Epidermal melanocyte (primary cell): ENCODE data around the gene RIPOR1.
A peak's percentile ranks its signal among the peaks of the same experiment; 100 is the strongest.

Experiments
- DNase-seq: peaks from one replicate; pipeline ENCODE4 v3.0.0; 2011; ENCODE audit warnings: low spot score; ENCODE audit not compliant: insufficient read length

Gene RIPOR1

DNA sequence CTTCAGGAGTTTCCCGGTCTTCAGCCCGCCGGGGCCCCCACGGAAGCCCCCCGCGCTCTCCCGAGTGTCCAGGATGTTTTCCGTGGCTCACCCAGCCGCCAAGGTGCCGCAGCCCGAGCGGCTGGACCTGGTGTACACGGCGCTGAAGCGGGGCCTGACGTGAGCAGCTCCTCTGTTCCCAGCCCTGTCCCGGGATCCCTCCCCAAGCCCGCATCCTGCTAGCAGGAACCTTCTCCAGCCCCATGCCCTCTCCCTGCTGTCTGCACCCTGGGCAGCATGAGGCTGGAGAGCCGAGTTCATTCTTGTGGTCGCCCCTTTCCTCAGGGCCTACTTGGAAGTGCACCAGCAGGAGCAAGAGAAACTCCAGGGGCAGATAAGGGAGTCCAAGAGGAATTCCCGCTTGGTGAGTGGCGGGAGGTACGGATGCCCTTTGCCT is 10.1 kb downstream of the RIPOR1 start:
- DNase-seq, result peak; percentile 32

DNA sequence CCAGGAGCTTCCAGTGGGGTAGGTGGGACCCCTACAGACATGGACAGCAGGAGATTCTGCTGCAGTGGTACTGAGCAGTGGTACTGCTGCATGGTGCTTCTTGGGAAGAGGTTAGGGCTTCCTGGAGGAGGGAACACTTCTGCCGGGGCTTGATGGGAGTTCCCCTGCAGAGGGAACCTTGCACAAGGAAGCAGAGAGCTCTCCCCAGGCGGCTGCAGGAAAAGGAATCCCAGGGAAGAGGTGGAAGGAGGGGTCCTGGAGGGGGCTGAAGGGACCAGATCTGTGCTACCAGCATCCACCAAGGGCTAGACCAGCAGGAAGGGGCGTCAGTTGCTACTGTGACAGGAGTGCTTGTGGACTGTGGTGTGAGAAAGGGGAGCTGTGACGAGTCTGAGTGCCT is 10.6 kb downstream of the RIPOR1 start:
- peak; percentile 22 for DNase-seq

DNA sequence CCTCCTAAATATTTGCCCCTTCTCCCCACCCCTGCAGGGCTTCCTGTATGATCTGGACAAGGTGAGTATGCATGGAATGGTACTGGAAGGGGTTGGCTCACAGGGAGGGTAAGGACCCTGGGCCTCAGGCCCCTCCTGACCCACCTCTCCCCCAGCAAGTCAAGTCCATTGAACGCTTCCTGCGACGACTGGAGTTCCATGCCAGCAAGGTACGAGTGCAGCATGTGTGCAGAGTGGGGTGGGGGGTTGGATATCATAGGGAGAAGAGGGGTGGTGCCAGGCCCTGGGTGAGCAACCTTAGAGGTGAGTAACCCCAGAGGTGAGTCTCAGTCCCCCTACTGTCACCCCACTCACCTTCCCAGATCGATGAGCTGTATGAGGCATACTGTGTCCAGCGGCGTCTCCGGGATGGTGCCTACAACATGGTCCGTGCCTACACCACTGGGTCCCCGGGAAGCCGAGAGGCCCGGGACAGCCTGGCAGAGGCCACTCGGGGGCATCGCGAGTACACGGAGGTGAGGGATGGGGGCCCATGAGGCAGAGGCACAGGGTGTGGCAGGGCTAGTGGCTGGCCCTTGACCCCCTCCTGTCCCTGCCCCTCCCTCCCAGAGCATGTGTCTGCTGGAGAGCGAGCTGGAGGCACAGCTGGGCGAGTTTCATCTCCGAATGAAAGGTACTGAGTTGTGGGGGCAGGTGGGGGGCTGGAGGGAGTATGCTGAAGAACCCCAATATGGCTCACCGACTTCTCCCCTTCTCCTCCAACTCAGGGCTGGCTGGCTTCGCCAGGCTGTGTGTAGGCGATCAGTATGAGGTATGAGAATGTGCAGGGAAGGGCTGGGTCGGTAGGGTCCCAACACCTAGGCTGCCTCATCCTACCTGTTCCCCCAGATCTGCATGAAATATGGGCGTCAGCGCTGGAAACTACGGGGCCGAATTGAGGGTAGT is 11.3 kb downstream of the RIPOR1 start:
- peak; percentile 13 for DNase-seq

DNA sequence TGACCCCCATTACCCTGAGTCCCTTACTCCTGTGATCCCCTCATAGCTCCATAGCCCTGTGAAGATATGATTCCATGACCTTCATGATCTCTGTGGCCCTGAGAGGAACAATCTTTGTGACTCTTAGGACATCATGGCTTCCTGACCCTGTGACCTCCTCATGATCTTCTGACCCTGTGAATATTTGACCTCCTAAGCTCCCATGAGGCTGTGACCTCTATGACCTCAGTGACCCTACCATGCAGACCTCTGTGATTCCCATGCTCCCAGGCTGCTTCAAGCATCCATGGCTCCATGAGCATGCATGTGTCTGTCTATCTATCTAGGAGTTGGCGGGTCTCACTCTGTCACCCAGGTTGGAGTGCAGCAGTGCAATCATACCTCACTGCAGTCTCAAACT is 12.1 kb downstream of the RIPOR1 start:
- DNase-seq, result peak; percentile 13

DNA sequence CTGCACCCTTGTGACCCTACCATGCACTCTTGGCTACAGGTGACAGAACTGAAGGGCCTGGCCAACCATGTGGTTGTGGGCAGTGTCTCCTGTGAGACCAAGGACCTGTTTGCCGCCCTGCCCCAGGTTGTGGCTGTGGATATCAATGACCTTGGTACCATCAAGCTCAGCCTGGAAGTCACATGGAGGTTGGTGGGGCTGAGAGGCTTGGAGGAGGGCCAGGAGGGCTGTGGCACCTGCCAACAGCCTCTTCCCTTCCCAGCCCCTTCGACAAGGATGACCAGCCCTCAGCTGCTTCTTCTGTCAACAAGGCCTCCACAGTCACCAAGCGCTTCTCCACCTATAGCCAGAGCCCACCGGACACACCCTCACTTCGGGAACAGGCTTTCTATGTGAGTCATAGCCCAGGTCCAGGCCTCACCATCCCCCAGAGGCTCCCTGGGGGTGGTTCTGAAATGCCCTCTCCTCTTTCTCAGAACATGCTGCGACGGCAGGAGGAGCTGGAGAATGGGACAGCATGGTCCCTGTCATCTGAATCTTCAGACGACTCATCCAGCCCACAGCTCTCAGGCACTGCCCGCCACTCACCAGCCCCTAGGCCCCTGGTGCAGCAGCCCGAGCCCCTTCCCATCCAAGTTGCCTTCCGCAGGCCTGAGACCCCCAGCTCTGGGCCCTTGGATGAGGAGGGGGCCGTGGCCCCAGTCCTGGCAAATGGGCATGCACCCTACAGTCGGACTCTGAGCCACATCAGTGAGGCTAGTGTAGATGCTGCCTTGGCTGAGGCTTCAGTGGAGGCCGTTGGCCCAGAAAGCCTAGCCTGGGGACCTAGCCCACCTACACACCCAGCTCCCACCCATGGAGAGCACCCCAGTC is 13.0 kb downstream of the RIPOR1 start:
- DNase-seq, result peak; percentile 3

DNA sequence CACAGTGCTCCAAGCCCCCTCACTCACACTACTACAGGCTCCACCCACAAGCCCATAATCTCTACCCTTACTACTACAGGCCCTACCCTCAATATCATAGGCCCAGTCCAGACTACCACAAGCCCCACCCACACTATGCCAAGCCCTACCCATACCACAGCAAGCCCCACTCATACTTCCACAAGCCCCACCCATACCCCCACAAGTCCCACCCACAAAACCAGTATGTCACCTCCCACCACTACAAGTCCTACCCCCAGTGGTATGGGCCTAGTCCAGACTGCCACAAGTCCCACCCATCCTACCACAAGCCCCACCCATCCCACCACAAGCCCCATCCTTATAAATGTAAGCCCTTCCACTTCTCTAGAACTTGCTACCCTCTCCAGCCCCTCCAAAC is 13.8 kb downstream of the RIPOR1 start:
- peak; percentile 77 for DNase-seq

DNA sequence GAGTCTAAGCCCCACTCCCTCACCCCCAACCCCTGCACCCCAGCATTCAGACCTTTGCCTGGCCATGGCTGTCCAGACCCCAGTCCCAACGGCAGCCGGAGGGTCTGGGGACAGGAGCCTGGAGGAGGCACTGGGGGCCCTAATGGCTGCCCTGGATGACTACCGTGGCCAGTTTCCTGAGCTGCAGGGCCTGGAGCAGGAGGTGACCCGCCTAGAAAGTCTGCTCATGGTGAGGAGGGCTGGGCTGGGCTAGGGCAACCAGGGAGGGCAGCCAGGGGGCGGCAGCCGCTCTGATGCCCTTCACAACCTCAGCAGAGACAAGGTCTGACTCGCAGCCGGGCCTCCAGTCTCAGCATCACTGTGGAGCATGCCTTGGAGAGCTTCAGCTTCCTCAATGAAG is 14.4 kb downstream of the RIPOR1 start:
- DNase-seq, result peak; percentile 13

DNA sequence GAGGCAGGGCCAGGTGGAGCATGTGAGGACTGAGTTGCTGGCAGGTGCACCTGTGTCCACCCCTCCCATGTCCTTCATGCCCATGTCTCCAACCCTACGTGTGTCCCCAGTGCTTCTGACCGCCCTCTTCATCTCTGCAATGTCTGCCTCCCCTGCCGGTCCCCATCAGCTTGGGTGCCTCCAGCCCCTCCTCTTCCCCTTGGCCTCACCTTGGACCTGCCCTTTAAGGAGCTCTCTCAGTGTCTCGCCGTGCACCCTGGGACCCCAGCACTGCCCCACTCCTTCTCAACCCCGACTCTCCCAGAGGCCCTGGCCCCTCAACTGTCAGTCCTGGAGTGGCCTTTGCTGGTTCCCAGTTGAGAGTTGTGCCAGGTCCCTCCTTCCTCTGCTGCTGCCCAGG is 15.0 kb downstream of the RIPOR1 start:
- DNase-seq, result peak; percentile 9

DNA sequence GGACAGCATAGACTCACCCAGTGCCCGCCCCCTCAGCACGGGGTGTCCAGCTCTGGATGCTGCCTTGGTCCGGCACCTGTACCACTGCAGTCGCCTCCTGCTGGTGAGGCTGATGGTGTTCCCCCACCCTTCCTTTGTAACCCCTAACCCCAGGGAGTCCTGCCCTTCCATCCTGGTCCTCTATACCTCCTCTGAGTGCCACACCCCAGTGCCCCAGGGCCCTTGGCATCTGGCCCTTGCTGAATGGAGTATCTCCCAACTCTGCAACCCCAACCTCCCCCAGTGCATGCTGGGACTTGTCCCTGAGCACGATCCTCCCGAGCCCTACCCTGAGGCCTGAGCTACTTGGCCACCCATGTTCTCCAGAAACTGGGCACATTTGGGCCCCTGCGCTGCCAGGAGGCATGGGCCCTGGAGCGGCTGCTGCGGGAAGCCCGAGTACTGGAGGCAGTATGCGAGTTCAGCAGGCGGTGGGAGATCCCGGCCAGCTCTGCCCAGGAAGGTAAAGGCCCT is 15.8 kb downstream of the RIPOR1 start:
- DNase-seq, result peak; percentile 13

DNA sequence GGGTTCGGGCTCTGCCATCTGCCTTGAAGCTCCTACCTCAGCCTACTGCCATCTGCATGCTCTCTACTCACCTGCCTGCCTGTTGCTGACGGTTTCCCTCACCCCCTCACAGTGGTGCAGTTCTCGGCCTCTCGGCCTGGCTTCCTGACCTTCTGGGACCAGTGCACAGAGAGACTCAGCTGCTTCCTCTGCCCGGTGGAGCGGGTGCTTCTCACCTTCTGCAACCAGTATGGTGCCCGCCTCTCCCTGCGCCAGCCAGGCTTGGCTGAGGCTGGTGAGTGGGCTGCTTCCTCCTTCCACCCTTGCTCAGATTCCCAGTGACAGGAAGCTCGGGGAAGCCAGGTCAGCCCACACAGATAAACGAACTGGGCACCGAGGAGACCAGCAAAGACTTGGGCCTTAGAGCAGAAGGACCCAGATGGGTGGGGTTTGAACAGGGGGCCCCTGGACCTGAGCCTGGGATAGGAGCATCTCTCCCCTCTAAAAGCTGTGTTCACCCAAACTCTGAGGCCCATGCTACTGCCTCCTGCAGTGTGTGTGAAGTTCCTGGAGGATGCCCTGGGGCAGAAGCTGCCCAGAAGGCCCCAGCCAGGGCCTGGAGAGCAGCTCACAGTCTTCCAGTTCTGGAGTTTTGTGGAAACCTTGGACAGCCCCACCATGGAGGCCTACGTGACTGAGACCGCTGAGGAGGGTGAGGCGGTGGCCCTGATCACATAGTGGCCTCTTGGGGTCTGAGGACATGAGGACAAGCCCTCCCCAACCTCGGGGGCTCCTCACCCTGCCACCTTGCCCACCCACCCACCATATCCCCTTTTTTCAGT is 16.4 kb downstream of the RIPOR1 start:
- peak; percentile 4 for DNase-seq

DNA sequence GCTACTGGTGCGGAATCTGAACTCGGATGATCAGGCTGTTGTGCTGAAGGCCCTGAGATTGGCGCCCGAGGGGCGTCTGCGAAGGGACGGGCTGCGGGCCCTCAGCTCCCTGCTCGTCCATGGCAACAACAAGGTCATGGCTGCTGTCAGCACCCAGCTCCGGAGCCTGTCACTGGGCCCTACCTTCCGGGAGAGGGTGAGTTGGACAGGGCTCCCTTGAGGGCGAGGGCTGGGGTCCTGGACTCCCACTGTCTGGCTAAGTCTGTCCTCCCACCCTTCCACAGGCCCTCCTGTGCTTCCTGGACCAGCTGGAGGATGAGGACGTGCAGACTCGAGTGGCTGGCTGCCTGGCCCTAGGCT is 17.0 kb downstream of the RIPOR1 start:
- no peak for DNase-seq

DNA sequence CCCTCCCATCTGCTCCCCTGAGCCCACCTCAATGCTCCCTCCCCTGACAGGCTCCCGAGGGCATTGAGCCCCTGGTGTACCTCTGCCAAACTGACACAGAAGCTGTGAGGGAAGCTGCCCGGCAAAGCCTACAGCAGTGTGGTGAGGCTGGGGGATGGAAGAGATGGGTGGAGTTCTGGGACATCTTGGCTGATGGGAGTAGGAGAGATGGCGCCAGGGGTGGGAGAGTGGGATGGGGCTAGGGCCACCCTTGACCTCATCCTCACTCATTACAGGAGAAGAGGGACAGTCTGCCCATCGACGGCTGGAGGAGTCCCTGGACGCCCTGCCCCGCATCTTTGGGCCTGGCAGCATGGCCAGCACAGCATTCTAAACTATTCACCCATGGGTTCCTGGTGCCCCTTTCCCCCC is 17.5 kb downstream of the RIPOR1 start:
- peak; percentile 9 for DNase-seq

DNA sequence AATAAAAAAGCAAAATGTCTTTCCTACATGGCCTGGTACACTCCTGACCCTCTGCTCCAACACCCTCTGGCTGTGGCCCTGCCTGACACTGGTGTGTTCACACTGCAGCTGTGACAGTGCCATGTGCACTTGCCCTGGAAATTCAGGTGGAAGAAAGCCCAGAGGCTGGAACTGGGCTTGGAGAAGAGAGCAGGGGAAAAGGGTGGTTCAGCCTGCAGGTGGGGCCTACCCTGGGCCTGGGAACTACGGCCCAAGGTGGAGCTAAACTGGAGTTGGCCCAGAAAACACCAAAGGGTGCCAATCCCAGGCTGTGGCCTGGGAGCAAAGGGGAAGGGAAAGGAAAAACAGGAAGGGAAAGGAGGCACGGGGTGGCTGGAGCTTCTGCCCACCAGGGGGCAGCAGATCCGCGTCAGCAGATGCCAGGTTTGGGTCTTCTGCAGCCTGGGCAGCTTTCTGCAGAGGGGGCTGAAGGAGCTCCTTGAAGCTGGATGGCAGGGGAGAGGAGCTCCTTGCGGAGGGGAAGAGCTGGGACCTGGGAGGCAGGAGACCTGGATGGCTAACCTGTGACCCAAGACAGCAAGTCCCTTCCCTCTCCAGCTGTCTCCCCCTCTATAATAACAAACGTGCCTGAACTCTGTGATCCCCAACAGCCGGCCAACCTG is 18.3 kb downstream of the RIPOR1 start:
- peak; percentile 80 for DNase-seq

DNA sequence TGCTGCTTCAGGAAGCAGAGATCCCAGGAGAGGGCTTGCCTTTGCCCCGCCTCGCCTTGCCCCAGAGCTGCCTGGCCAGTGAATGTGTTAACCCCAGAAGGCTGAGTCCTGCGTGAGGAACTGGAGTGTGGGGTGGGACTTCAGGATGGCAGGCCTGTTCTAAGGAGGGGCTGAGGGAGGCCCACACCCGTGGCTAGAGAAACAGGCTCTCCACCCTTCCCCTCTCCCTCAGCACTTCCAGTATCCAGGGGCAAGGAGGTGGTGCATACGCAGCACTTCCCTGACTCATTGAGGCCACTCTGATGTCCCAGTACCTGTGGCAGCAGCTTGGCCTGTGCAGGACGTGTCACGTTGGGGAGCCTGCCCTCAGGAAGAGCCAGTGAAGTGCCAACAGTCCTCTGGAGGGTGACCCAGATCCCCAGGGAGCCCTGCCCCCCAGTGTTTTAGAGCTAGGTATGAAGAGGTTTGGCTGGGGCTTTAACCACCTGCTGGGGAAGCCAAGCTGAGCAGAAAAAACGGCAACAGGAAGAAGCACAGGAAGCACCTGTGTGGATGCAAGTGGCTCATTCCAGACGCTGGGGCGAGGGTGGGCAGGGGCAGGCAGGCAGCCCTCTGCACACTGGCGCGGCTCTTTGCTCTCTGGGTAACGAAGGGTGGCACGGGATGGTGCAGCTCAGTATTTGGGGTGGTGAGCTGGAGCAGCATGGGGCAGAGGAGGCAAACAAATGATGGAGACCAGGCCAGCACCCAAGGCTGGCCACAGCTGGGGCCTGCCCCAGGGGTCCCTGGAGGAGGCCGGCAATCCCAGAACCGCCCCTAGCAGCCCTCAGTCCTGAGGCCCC is 19.0 kb downstream of the RIPOR1 start:
- DNase-seq, result no peak

DNA sequence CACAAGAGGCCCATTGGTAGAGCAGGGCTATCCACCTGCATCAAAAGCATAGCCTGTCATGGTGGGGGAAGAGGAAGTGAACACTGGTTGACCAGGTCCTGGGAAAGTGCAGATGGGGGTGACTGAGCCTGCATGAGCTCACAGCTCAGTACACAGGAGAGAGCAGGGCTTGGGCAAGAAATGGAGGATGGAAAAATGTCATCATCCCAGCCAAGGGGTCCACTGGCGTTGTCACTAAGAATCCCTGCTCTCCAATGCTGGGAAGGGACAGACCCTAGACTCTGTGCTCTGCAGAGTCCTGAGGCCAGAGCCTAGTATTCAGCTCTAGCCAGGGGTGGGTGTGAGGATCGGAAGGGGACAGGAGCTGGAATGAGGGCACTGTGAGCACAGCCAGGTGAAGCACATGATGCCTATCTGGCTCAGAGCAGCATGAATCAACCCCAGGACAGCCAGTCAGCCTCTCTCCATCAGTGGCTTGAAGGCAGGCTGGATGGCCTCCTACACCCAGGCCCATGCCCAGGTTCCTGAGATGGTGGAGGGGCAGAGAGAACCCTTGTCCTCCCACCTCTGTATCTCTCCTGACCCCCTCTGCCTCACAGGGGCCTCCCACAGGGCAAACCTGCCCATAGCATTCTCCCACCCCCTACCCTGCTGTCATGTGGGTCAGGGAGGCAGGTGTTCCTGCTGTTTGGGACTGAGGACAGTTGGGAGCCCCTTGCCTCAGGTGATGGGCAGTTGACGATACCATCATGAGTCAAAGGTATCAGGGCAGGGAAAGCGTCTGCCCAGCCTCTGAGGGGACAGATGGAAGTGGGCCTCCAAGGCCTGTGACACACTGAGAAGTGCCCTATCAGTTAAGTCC is 19.9 kb downstream of the RIPOR1 start:
- DNase-seq, result no peak

DNA sequence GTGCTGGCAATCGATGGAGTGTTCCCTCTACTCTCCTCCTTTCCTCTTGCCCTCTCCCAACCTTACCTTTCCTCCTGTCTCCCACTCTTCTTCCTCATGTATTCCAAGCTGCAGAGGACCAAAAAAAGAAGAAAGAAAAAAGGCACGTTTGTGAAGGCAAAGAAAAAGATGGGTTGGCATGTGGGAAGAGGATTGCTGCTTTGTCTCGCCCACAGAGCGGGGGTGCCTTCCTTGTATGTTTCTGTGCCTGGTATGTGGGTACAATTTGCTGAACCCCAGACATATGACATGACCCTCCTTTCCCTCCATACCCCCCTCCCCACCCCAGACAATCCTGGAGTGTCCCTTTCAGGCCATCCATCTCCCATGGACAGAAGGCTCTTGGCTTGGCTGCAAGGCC is 20.6 kb downstream of the RIPOR1 start:
- DNase-seq, result no peak

DNA sequence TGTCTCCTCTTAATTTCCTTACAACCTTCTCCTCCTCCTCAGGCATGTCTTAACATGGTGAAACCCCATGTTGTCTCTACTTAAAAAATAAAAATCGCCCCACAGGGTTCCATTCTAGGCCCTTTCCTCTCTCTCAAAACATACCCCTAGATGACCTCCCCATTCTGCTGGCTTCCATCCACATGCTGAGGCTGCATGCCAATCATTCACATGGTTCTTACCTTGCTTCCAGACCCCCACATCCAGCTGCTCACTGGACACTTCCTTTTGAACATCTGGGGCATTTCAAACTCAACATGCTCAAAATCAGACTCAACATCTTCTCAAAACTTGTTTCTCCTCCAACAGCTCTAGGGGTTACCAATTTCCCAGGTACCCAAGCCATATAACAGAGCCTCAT is 21.3 kb downstream of the RIPOR1 start:
- no peak for DNase-seq

DNA sequence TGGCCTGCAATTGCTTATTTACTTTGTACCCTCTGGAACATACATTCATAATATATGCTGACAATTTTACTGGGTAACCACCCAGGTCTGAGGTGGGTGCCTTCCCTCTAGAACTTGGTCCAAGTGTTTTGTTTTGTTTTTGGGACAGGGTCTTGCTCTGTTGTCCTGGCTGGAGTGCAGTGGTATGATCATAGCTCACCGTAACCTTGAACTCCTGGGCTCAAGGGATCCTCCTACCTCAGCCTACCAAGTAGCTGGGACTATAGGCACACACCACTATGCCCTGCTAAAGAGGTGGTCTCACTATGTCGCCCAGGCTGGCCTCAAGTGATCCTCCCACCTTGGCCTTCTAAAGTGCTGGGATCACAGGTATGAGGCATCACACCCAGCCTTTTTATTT is 22.5 kb downstream of the RIPOR1 start:
- no peak for DNase-seq

DNA sequence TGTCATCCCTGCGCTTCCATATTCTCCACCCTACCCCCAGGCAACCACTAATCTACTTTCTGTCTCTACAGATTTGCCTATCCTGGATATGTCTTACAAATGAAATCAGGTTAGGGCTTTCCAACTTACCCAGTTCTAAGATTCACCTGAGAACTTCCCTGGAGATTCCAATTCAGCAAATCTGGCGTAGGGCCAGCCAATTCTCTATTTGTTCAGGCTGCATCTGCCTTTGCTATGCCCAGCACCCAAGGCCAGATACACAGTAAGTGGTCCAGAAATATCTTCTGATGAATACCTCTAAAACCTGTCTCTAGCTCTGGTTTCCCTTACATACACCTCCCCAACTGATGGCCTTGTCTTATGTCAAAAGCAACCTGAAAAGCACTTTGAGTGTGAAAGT is 23.3 kb downstream of the RIPOR1 start:
- DNase-seq, result no peak
